ENCODE results near the gene PRELID2.

DNA sequence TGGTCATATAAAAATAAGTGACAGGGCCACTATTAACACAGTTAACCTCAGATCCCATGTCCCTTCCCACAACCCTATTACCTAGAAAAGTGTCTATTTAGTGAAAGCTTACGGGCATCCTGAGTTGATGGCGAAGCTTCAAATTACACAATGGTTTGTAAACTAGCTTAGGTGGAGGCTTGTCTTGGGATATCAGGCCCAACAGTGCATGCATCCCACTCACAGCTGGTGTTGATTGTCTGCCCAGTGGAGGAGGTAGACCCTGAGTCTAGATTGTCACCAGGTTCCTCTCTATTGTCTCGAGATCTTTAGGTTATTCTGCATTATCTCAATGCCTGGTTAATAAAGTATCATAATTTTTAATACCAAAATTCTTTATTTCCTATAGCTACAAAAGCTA, 30.4 kb downstream of the PRELID2 start:
- TF ChIP-seq, protein P1, sequence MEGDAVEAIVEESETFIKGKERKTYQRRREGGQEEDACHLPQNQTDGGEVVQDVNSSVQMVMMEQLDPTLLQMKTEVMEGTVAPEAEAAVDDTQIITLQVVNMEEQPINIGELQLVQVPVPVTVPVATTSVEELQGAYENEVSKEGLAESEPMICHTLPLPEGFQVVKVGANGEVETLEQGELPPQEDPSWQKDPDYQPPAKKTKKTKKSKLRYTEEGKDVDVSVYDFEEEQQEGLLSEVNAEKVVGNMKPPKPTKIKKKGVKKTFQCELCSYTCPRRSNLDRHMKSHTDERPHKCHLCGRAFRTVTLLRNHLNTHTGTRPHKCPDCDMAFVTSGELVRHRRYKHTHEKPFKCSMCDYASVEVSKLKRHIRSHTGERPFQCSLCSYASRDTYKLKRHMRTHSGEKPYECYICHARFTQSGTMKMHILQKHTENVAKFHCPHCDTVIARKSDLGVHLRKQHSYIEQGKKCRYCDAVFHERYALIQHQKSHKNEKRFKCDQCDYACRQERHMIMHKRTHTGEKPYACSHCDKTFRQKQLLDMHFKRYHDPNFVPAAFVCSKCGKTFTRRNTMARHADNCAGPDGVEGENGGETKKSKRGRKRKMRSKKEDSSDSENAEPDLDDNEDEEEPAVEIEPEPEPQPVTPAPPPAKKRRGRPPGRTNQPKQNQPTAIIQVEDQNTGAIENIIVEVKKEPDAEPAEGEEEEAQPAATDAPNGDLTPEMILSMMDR (IDR thresholded peaks at IDR 0.05; ENCODE audit: extremely low read depth in 1 of 2, insufficient read depth in 1 of 2, low read depth in 1 of 2, low read length in 2 of 2) = no peak
- no peak for TF ChIP-seq POLR2AphosphoS5 (IDR thresholded peaks at IDR 0.05; ENCODE audit: insufficient read depth, low read depth, low read length)
- TF ChIP-seq EZH2 (IDR thresholded peaks at IDR 0.05; ENCODE audit: borderline replicate concordance, low read depth, low read length, severe bottlenecking) = no peak
- TF ChIP-seq, protein P2, sequence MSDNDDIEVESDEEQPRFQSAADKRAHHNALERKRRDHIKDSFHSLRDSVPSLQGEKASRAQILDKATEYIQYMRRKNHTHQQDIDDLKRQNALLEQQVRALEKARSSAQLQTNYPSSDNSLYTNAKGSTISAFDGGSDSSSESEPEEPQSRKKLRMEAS (IDR thresholded peaks at IDR 0.05; ENCODE audit: insufficient read depth, insufficient read length) = no peak
- no peak for TF ChIP-seq JUN (IDR thresholded peaks at IDR 0.05; ENCODE audit: borderline replicate concordance, insufficient read depth, insufficient read length, low read depth)
